Measurements from ENCODE around the gene CAMK2N2. TPM values are rescaled to one million over a fixed set of nuclear protein-coding genes. Genes with fewer than 3 reads are reported as not detected.
A peak's percentile ranks its signal among the peaks of the same experiment; 100 is the strongest.

CAMK2N2 gene
- total RNA-seq, 1 donor from 2014 or later: 5.6 TPM

- Mint-ChIP-seq H3K4me3 (peak overlapping the region; percentile 90), H3K4me1 (peaks cover 18% of the 10 kb centered on the region), H3K36me3 (ENCODE audit: low read depth) (no peaks in the 10 kb centered on the region), H3K27me3 (ENCODE audit: low read depth) (peaks cover 77% of the 10 kb centered on the region), H3K27ac (ENCODE audit: unreplicated experiment) (peak overlapping the region; percentile 19), H3K9me3 (no peaks in the 10 kb centered on the region)
- DNase-seq (ENCODE audit: low read depth, low spot score): peak; percentile 45
- no peak for TF ChIP-seq CTCF (conservative IDR thresholded peaks at IDR 0.05)
These were observed 1.3 kb downstream of the CAMK2N2 start for GRCh38 chr3:184259878-184260723.

- no peak for DNase-seq (ENCODE audit: low read depth, low spot score)
- no peaks in the 10 kb centered on the region for H3K9me3 Mint-ChIP-seq
- peaks cover 74% of the 10 kb centered on the region for H3K27me3 Mint-ChIP-seq (ENCODE audit: low read depth)
- peaks cover 18% of the 10 kb centered on the region for H3K4me1 Mint-ChIP-seq
- H3K4me3 Mint-ChIP-seq: peak overlapping the region; percentile 82
- no peak overlapping the region for H3K27ac Mint-ChIP-seq (ENCODE audit: unreplicated experiment)
- no peaks in the 10 kb centered on the region for H3K36me3 Mint-ChIP-seq (ENCODE audit: low read depth)
- no peak for TF ChIP-seq CTCF (conservative IDR thresholded peaks at IDR 0.05)
These were observed 1.9 kb downstream of the CAMK2N2 start for GRCh38 chr3:184259396-184259877.

GRCh38 chr3:184258926-184259325, 2.4 kb downstream of the CAMK2N2 start:
- H3K4me3 Mint-ChIP-seq: peak overlapping the region; percentile 82
- peaks cover 18% of the 10 kb centered on the region for H3K4me1 Mint-ChIP-seq
- no peaks in the 10 kb centered on the region for H3K9me3 Mint-ChIP-seq
- no peaks in the 10 kb centered on the region for H3K36me3 Mint-ChIP-seq (ENCODE audit: low read depth)
- no peak overlapping the region for H3K27ac Mint-ChIP-seq (ENCODE audit: unreplicated experiment)
- no peak for DNase-seq (ENCODE audit: low read depth, low spot score)
- peaks cover 71% of the 10 kb centered on the region for H3K27me3 Mint-ChIP-seq (ENCODE audit: low read depth)
- no peak for TF ChIP-seq CTCF (conservative IDR thresholded peaks at IDR 0.05)

GRCh38 chr3:184257083-184257915, 4.1 kb downstream of the CAMK2N2 start:
- no peak for DNase-seq (ENCODE audit: low read depth, low spot score)
- Mint-ChIP-seq H3K27me3 (ENCODE audit: low read depth) (peaks cover 58% of the 10 kb centered on the region), H3K4me3 (peak overlapping the region; percentile 29), H3K9me3 (no peaks in the 10 kb centered on the region), H3K27ac (ENCODE audit: unreplicated experiment) (no peak overlapping the region), H3K4me1 (peaks cover 15% of the 10 kb centered on the region), H3K36me3 (ENCODE audit: low read depth) (no peaks in the 10 kb centered on the region)
- TF ChIP-seq CTCF (conservative IDR thresholded peaks at IDR 0.05): no peak

- Mint-ChIP-seq H3K4me1 (peaks cover 7% of the 10 kb centered on the region), H3K27ac (ENCODE audit: unreplicated experiment) (no peak overlapping the region), H3K36me3 (ENCODE audit: low read depth) (no peaks in the 10 kb centered on the region), H3K4me3 (no peak overlapping the region), H3K27me3 (ENCODE audit: low read depth) (peaks cover 42% of the 10 kb centered on the region), H3K9me3 (no peaks in the 10 kb centered on the region)
- no peak for TF ChIP-seq CTCF (conservative IDR thresholded peaks at IDR 0.05)
- no peak for DNase-seq (ENCODE audit: low read depth, low spot score)
These were observed 5.9 kb downstream of the CAMK2N2 start for GRCh38 chr3:184255291-184256039.

Measured in neural crest cell (in vitro differentiated cells).